PC-9 (cell line): ENCODE data around the gene CREB3L1.

Experiments
- CTCF ChIP-seq: fragments of 200-600 bp; sonication (generic); conservative IDR thresholded peaks from 2 replicates; pipeline ENCODE4 v1.6.1; 2017; ENCODE audit warnings: mixed run types, antibody characterized with exemption, mild to moderate bottlenecking, moderate library complexity
- EZH2 ChIP-seq: fragments of 200-600 bp; sonication (generic); IDR thresholded peaks from 2 replicates; pipeline ENCODE4 v1.8.0; 2017; ENCODE audit warnings: antibody characterized with exemption, low read depth

- TF ChIP-seq CTCF = no peak
- TF ChIP-seq EZH2 = no peak
These were observed 54.7 kb downstream of the CREB3L1 start for GRCh38 chr11:46332093-46332567.
